ENCODE data around the gene GALNT18. TPM values are rescaled to one million over a fixed set of nuclear protein-coding genes. Genes with fewer than 3 reads are reported as not detected.

GALNT18 gene
- total and polyA plus RNA-seq, 4 donors: 2.1 to 11.0 (median 3.8) TPM

- DNase-seq (ENCODE audit: low spot score): no peak
- H3K36me3 ChIP-seq (ENCODE audit: control insufficient read depth in 4 of 4, insufficient read depth in 3 of 4, low read depth in 1 of 4, low read length in 3 of 4): no peaks in the 10 kb centered on the region
- H3K9me3 ChIP-seq (ENCODE audit: control insufficient read depth in 4 of 4, low read length in 3 of 4): no peaks in the 10 kb centered on the region
- no peak overlapping the region for H3K9ac ChIP-seq (ENCODE audit: low read depth in 1 of 2, low read length in 2 of 2)
- H3K4me1 ChIP-seq (ENCODE audit: control insufficient read depth in 4 of 4, insufficient read depth in 4 of 4, low read length in 3 of 4): no peaks in the 10 kb centered on the region
- H3K4me3 ChIP-seq (ENCODE audit: low read depth in 1 of 3, low read length in 3 of 3): no peak overlapping the region
- TF ChIP-seq TAF1 (conservative IDR thresholded peaks at IDR 0.05): no peak
- no peak for TF ChIP-seq NR2F2 (IDR thresholded peaks at IDR 0.05)
- TF ChIP-seq ATF3 (IDR thresholded peaks at IDR 0.05): no peak
- no peak for TF ChIP-seq HNF4A (conservative IDR thresholded peaks at IDR 0.05)
- no peak for TF ChIP-seq SP1 (IDR thresholded peaks at IDR 0.05)
- TF ChIP-seq GABPA (IDR thresholded peaks at IDR 0.05 in 1 of 2, conservative IDR thresholded peaks at IDR 0.05 in 1 of 2): no peak
- no peak for TF ChIP-seq RAD21 (IDR thresholded peaks at IDR 0.05)
- TF ChIP-seq HNF4G (IDR thresholded peaks at IDR 0.05): no peak
- no peak for TF ChIP-seq ZBTB33 (IDR thresholded peaks at IDR 0.05)
- 75% methylated on average over 5 of the region's 5 CpGs for WGBS
- no peak overlapping the region for H3K27ac ChIP-seq (ENCODE audit: low read depth in 1 of 2, low read length in 2 of 2)
- H3K27me3 ChIP-seq (ENCODE audit: control insufficient read depth in 4 of 4, insufficient read depth in 4 of 4, low read length in 3 of 4): no peaks in the 10 kb centered on the region
Observed at GRCh38 chr11:11524436-11525061, 97.3 kb downstream of the GALNT18 start.

- WGBS: 94% methylated on average over 4 of the region's 4 CpGs
- no peaks in the 10 kb centered on the region for H3K4me1 ChIP-seq (ENCODE audit: control insufficient read depth in 4 of 4, insufficient read depth in 4 of 4, low read length in 3 of 4)
- no peaks in the 10 kb centered on the region for H3K27me3 ChIP-seq (ENCODE audit: control insufficient read depth in 4 of 4, insufficient read depth in 4 of 4, low read length in 3 of 4)
- no peaks in the 10 kb centered on the region for H3K9me3 ChIP-seq (ENCODE audit: control insufficient read depth in 4 of 4, low read length in 3 of 4)
- H3K36me3 ChIP-seq (ENCODE audit: control insufficient read depth in 4 of 4, insufficient read depth in 3 of 4, low read depth in 1 of 4, low read length in 3 of 4): no peaks in the 10 kb centered on the region
- DNase-seq (ENCODE audit: low spot score): no peak
- no peak for TF ChIP-seq SP1 (IDR thresholded peaks at IDR 0.05)
- TF ChIP-seq GABPA (IDR thresholded peaks at IDR 0.05 in 1 of 2, conservative IDR thresholded peaks at IDR 0.05 in 1 of 2): no peak
- no peak for TF ChIP-seq YY1 (IDR thresholded peaks at IDR 0.05)
- no peak for TF ChIP-seq FOXA1 (IDR thresholded peaks at IDR 0.05)
- TF ChIP-seq TAF1 (conservative IDR thresholded peaks at IDR 0.05): no peak
- TF ChIP-seq HNF4A (conservative IDR thresholded peaks at IDR 0.05): no peak
- no peak for TF ChIP-seq RAD21 (IDR thresholded peaks at IDR 0.05)
- no peak overlapping the region for H3K27ac ChIP-seq (ENCODE audit: low read depth in 1 of 2, low read length in 2 of 2)
- H3K9ac ChIP-seq (ENCODE audit: low read depth in 1 of 2, low read length in 2 of 2): no peak overlapping the region
- no peak overlapping the region for H3K4me3 ChIP-seq (ENCODE audit: low read depth in 1 of 3, low read length in 3 of 3)
Observed at GRCh38 chr11:11522591-11522990, 99.2 kb downstream of the GALNT18 start.

- H3K4me1 ChIP-seq (ENCODE audit: control insufficient read depth in 4 of 4, insufficient read depth in 4 of 4, low read length in 3 of 4): no peaks in the 10 kb centered on the region
- no peaks in the 10 kb centered on the region for H3K9me3 ChIP-seq (ENCODE audit: control insufficient read depth in 4 of 4, low read length in 3 of 4)
- no peak overlapping the region for H3K4me3 ChIP-seq (ENCODE audit: low read depth in 1 of 3, low read length in 3 of 3)
- WGBS: 75% methylated on average over 13 of the region's 13 CpGs
- no peak for DNase-seq (ENCODE audit: low spot score)
- H3K27me3 ChIP-seq (ENCODE audit: control insufficient read depth in 4 of 4, insufficient read depth in 4 of 4, low read length in 3 of 4): no peaks in the 10 kb centered on the region
- H3K36me3 ChIP-seq (ENCODE audit: control insufficient read depth in 4 of 4, insufficient read depth in 3 of 4, low read depth in 1 of 4, low read length in 3 of 4): no peaks in the 10 kb centered on the region
- no peak for TF ChIP-seq EGR1 (IDR thresholded peaks at IDR 0.05; ENCODE audit: low read depth in 2 of 2)
- TF ChIP-seq CTCF (IDR thresholded peaks at IDR 0.05; ENCODE audit: low read depth, low read length, missing input control): no peak
- no peak for TF ChIP-seq ATF3 (IDR thresholded peaks at IDR 0.05)
- TF ChIP-seq ZBTB33 (IDR thresholded peaks at IDR 0.05): no peak
- no peak for TF ChIP-seq JUND (IDR thresholded peaks at IDR 0.05)
- no peak for TF ChIP-seq YY1 (IDR thresholded peaks at IDR 0.05)
- no peak overlapping the region for H3K9ac ChIP-seq (ENCODE audit: low read depth in 1 of 2, low read length in 2 of 2)
- H3K27ac ChIP-seq (ENCODE audit: low read depth in 1 of 2, low read length in 2 of 2): no peak overlapping the region
Observed at GRCh38 chr11:11521306-11522002, 100.4 kb downstream of the GALNT18 start.

Data from liver (tissue), 9 donors.